ENCODE results near the gene DCANP1.

DCANP1 gene

DNA sequence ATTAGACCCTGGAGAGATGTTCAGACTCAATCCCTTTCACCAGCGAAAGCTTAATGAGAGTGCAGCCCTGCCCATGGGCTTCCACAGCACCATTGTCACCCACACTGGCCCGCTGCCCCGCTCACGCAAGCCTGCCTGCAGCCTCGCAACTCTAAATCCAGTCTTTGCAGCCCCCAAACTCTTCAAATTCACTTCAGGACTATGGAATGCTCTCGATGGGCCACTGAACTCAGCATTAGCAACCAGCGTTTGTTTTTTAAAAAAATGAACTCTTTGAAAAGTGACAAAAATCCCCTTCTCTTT lies 17.1 kb downstream of the DCANP1 start:
- Histone ChIP-seq H3K27ac (ENCODE audit: low read depth, low read length) (no peak overlapping the region), H3K36me3 (ENCODE audit: insufficient read depth, low read length) (no peaks in the 10 kb centered on the region), H3K4me1 (ENCODE audit: control insufficient read depth, insufficient read depth, low read length, unreplicated experiment) (peaks cover 8% of the 10 kb centered on the region), H3K27me3 (ENCODE audit: insufficient read depth, low read length) (no peaks in the 10 kb centered on the region), H3K79me2 (ENCODE audit: control insufficient read depth, insufficient read depth, low read length, unreplicated experiment) (no peaks in the 10 kb centered on the region), H2AFZ (ENCODE audit: low read length, unreplicated experiment) (no peak overlapping the region), H3K4me3 (ENCODE audit: low read depth, low read length) (no peak overlapping the region)

DNA sequence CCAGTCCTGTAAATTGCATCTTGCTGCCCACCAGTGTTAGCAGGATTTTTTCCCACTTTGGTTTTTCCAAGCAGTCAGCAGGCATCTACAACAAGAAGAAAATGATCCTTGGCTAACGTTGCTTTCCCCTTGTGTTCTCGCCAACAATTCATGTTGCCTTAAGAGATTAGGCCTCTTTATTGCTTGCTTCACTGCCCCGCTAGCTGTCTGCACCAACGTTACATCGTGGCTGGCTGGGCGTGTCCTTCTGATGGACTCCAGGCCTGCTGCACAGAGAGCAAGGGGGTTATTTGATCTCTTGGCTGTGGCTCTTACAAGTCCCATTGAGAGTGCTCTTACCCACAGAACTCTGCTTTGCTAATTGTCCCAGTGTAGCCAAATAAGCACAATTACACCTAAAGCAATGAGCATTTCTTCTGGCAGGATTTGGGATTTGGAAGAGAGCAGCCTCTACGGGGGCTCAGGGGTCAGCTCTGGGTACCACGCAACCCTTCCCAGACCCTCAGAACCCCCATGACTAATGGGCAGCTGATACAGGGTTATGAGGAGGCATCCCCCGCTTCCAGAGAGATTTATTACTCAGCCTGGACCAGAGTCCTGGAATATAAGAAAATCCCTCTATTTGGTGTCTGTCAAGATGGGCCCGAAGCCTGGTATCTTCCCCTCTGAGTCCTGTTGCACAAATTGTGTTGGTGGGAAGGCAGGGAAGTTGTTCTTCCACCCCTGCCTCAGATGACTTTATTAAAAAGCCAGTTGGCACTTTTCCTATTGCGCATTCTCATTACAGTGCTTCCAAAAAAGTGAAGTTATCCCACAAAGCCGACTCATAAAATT lies 17.6 kb downstream of the DCANP1 start:
- Histone ChIP-seq H3K4me3 (ENCODE audit: low read depth, low read length) (no peak overlapping the region), H3K4me1 (ENCODE audit: control insufficient read depth, insufficient read depth, low read length, unreplicated experiment) (peaks cover 8% of the 10 kb centered on the region), H3K27me3 (ENCODE audit: insufficient read depth, low read length) (no peaks in the 10 kb centered on the region), H3K27ac (ENCODE audit: low read depth, low read length) (no peak overlapping the region), H2AFZ (ENCODE audit: low read length, unreplicated experiment) (no peak overlapping the region), H3K36me3 (ENCODE audit: insufficient read depth, low read length) (no peaks in the 10 kb centered on the region), H3K79me2 (ENCODE audit: control insufficient read depth, insufficient read depth, low read length, unreplicated experiment) (no peaks in the 10 kb centered on the region)

DNA sequence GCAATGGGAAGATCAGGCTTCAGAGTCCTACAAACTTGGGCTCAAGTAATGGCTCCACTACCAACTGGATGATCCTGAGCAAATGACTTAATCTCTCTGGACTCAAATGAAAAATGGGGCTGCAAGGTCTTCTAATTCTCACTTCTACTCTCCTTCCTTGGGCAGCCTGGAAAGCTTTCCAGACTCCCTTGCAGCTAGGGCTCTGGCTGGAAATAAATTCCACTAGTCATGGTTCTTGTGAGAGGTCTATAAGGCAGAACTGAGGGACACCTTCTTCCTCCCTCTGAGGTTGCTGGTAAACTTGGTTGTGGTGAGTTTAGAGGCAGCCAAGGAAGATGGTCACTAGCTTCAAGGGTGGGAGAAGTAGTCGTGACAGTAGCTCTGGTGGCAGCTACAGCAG lies 18.6 kb downstream of the DCANP1 start:
- H3K36me3 ChIP-seq (ENCODE audit: insufficient read depth, low read length) = no peaks in the 10 kb centered on the region
- H3K4me1 ChIP-seq (ENCODE audit: control insufficient read depth, insufficient read depth, low read length, unreplicated experiment) = peaks cover 3% of the 10 kb centered on the region
- H3K27me3 ChIP-seq (ENCODE audit: insufficient read depth, low read length) = no peaks in the 10 kb centered on the region
- H3K79me2 ChIP-seq (ENCODE audit: control insufficient read depth, insufficient read depth, low read length, unreplicated experiment) = no peaks in the 10 kb centered on the region
- H3K4me3 ChIP-seq (ENCODE audit: low read depth, low read length) = no peak overlapping the region
- H2AFZ ChIP-seq (ENCODE audit: low read length, unreplicated experiment) = no peak overlapping the region
- no peak overlapping the region for H3K27ac ChIP-seq (ENCODE audit: low read depth, low read length)

DNA sequence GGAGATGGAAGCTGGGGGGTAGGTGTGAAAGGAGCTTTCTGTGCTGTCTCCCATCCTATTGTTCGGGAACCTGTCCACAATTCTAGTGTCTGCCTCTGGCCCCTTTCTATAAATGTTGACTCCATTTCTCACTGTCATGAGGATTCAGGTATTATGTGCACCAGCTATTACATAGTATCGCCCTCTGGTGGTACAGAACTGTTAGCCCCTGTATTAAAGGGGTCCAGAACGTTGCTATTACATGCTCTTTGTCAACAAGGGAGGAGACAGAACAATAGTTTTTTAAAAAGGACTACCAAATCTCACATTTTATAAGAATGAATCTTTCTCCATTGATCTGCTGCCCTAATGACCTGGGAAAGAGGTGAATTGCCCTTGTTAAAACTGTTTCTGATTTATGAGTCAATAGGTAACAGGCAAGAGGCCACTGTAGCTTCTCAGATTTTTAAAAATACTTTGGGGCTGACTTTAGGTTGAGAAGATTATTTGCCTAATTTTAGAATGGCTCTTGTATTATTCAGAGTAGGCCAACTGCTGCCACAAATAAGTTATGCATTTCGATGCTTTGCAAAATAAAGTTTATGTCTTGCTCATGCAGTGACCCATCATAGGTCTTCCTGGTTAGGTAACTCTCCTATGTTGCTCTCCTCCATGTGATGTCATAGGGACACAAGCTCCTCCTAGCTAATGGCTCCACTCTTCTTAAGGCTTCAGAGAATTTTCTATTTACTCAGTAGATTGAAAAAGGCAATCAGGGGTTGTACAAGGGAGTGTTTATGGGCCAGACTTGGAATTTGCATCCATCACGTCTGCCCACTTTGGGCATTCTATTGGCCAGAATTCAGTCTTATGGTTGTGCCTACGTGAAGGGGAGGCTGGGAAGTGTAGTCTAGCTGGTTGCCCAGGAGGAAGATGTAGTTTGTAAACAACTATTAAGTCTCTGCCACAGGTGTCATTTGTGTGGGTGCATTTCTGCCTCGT lies 20.8 kb downstream of the DCANP1 start:
- Histone ChIP-seq H3K36me3 (ENCODE audit: insufficient read depth, low read length) (no peaks in the 10 kb centered on the region), H3K27me3 (ENCODE audit: insufficient read depth, low read length) (no peaks in the 10 kb centered on the region), H3K79me2 (ENCODE audit: control insufficient read depth, insufficient read depth, low read length, unreplicated experiment) (no peaks in the 10 kb centered on the region), H3K4me1 (ENCODE audit: control insufficient read depth, insufficient read depth, low read length, unreplicated experiment) (no peaks in the 10 kb centered on the region), H3K27ac (ENCODE audit: low read depth, low read length) (no peak overlapping the region), H2AFZ (ENCODE audit: low read length, unreplicated experiment) (no peak overlapping the region), H3K4me3 (ENCODE audit: low read depth, low read length) (no peak overlapping the region)

DNA sequence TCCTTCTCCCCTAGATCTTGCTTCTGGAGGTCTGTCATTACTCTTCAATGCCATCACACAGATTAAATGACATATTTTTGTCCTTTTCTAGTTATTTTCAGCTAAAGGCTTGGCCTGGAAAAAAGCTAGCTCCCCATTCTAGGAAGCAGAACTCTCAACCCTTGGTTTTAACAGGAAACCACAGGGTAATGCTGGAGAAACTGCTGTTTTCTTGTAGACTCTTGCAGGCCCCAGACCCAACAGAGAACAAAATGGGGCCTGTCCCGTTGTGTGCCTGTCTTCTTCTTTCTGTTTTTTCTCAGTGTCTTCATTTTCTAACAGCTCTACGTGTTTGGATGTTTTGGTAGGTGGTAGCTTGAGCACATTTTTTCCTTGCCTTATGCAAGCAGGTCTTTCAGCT lies 21.5 kb downstream of the DCANP1 start:
- H3K4me3 ChIP-seq (ENCODE audit: low read depth, low read length) = no peak overlapping the region
- H3K79me2 ChIP-seq (ENCODE audit: control insufficient read depth, insufficient read depth, low read length, unreplicated experiment) = no peaks in the 10 kb centered on the region
- no peaks in the 10 kb centered on the region for H3K36me3 ChIP-seq (ENCODE audit: insufficient read depth, low read length)
- no peak overlapping the region for H2AFZ ChIP-seq (ENCODE audit: low read length, unreplicated experiment)
- H3K27ac ChIP-seq (ENCODE audit: low read depth, low read length) = no peak overlapping the region
- H3K27me3 ChIP-seq (ENCODE audit: insufficient read depth, low read length) = peaks cover under 1% of the 10 kb centered on the region; the same call in 1 of the 2 replicates
- no peaks in the 10 kb centered on the region for H3K4me1 ChIP-seq (ENCODE audit: control insufficient read depth, insufficient read depth, low read length, unreplicated experiment)

DNA sequence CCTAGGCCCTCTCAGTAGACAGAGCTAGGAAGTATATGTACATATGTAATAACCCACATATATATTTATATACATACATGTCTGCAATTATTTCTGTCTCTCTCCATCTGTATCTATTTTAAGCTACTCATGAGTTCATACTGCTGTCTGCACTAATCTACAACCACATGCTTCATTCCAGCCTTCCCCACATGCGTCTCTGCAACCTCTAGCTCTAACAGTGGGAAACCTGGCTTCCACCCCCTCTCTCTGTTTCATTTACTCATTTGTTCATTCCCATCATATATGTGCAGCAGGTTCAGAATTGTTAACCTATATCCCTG lies 23.3 kb downstream of the DCANP1 start:
- Histone ChIP-seq H3K4me3 (ENCODE audit: low read depth, low read length) (no peak overlapping the region), H3K36me3 (ENCODE audit: insufficient read depth, low read length) (no peaks in the 10 kb centered on the region), H3K4me1 (ENCODE audit: control insufficient read depth, insufficient read depth, low read length, unreplicated experiment) (no peaks in the 10 kb centered on the region), H2AFZ (ENCODE audit: low read length, unreplicated experiment) (no peak overlapping the region), H3K79me2 (ENCODE audit: control insufficient read depth, insufficient read depth, low read length, unreplicated experiment) (no peaks in the 10 kb centered on the region), H3K27me3 (ENCODE audit: insufficient read depth, low read length) (peaks cover 8% of the 10 kb centered on the region; the same call in 1 of the 2 replicates), H3K27ac (ENCODE audit: low read depth, low read length) (no peak overlapping the region)

DNA sequence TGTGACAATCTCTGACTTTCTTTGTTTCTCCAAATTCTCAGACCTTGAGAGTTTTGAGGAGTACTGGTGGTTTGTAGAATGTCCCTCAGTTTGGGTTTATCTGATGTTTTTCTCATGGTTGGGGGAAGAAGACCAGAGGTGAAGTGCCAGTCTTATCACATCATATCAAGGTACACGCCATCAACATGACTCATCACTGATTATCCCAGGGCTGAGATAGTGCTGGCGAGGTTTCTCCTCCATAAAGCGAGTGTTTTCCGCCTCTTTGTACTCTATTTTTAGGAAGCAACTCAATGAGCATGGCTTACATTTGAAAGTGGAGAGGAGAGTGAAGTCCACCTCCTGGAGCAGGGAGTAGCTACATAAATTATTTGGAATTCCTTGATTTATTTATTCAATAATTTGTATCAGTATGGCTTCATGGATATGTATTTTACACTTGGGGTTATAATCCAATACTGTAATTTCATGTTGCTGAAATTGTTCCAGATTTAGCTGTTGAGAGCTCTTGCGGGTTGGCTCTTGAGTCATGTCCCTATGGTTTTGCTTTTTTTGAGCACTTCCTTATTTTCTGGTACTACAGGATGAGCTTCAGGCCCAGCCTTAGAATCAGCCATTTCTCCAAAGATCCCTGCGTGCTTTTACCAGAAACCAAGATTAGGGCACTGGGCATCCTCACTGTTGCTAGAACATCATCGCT lies 23.9 kb downstream of the DCANP1 start:
- H3K79me2 ChIP-seq (ENCODE audit: control insufficient read depth, insufficient read depth, low read length, unreplicated experiment) = no peaks in the 10 kb centered on the region
- H3K4me3 ChIP-seq (ENCODE audit: low read depth, low read length) = no peak overlapping the region
- peaks cover 11% of the 10 kb centered on the region; the same call in 1 of the 2 replicates for H3K27me3 ChIP-seq (ENCODE audit: insufficient read depth, low read length)
- H3K4me1 ChIP-seq (ENCODE audit: control insufficient read depth, insufficient read depth, low read length, unreplicated experiment) = no peaks in the 10 kb centered on the region
- H3K36me3 ChIP-seq (ENCODE audit: insufficient read depth, low read length) = no peaks in the 10 kb centered on the region
- H3K27ac ChIP-seq (ENCODE audit: low read depth, low read length) = no peak overlapping the region
- H2AFZ ChIP-seq (ENCODE audit: low read length, unreplicated experiment) = no peak overlapping the region

DNA sequence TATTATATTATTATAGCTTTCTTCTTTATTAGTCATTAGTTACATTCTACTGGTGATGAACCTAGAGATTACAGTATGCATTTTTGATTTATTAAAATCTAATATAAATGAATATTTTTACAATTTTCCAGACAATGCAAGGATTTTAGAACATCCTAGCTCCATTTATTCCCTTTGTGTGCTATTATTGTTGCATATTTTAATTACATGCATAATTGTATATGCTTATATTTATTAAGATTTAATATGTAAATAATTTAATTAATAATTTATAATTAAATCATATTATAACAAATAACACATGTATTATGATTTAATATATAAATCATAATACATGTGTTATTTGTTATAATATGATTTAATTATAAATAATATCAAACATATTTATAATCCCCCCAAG lies 24.7 kb downstream of the DCANP1 start:
- H2AFZ ChIP-seq (ENCODE audit: low read length, unreplicated experiment) = no peak overlapping the region
- no peaks in the 10 kb centered on the region for H3K79me2 ChIP-seq (ENCODE audit: control insufficient read depth, insufficient read depth, low read length, unreplicated experiment)
- H3K4me1 ChIP-seq (ENCODE audit: control insufficient read depth, insufficient read depth, low read length, unreplicated experiment) = no peaks in the 10 kb centered on the region
- no peak overlapping the region for H3K4me3 ChIP-seq (ENCODE audit: low read depth, low read length)
- no peak overlapping the region for H3K27ac ChIP-seq (ENCODE audit: low read depth, low read length)
- no peaks in the 10 kb centered on the region for H3K36me3 ChIP-seq (ENCODE audit: insufficient read depth, low read length)
- peaks cover 13% of the 10 kb centered on the region; the same call in 1 of the 2 replicates for H3K27me3 ChIP-seq (ENCODE audit: insufficient read depth, low read length)

DNA sequence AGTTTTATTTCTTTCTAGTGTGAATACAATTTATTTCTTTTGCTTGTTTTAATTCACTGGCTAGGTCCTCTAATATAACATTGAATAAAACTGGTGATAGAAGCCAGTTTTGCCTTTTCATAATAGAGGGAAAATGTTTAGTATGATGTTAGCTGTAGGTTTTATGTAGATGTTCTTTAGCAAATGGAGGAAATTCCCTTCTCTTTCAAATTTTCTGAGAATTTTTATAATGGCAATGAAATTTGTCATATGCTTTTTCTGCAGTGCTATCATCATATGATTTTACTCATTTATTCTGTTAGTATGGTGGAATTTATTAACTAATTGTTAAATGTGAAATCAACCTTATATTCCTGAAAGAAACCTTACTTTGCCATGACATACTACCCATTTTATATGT lies 30.1 kb downstream of the DCANP1 start:
- Histone ChIP-seq H3K4me1 (ENCODE audit: control insufficient read depth, insufficient read depth, low read length, unreplicated experiment) (no peaks in the 10 kb centered on the region), H3K36me3 (ENCODE audit: insufficient read depth, low read length) (no peaks in the 10 kb centered on the region), H3K4me3 (ENCODE audit: low read depth, low read length) (no peak overlapping the region), H3K79me2 (ENCODE audit: control insufficient read depth, insufficient read depth, low read length, unreplicated experiment) (no peaks in the 10 kb centered on the region), H3K27ac (ENCODE audit: low read depth, low read length) (no peak overlapping the region), H2AFZ (ENCODE audit: low read length, unreplicated experiment) (no peak overlapping the region), H3K27me3 (ENCODE audit: insufficient read depth, low read length) (peaks cover 17% of the 10 kb centered on the region)

DNA sequence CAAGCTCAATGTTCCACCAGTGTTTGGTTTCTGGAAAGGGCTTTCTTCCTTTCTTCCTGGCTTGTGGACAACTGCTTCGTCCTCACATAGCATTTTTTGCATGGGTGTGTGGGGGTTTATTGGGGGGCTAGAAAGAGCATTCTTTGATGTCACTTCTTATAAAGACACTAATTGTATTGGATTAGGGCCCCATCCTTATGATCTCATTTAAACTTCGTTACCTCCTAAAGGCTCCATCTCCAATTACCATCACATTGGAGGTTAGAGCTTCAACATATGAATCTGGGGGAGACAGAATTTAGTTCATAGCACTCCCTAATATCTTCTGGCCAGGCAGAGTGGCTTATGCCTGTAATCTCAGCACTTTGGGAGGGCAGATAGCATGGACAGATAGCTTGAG lies 42.1 kb downstream of the DCANP1 start:
- Histone ChIP-seq H3K27me3 (ENCODE audit: insufficient read depth, low read length) (no peaks in the 10 kb centered on the region), H3K79me2 (ENCODE audit: control insufficient read depth, insufficient read depth, low read length, unreplicated experiment) (no peaks in the 10 kb centered on the region), H2AFZ (ENCODE audit: low read length, unreplicated experiment) (no peak overlapping the region), H3K27ac (ENCODE audit: low read depth, low read length) (no peak overlapping the region), H3K36me3 (ENCODE audit: insufficient read depth, low read length) (no peaks in the 10 kb centered on the region), H3K4me1 (ENCODE audit: control insufficient read depth, insufficient read depth, low read length, unreplicated experiment) (peaks cover 1% of the 10 kb centered on the region), H3K4me3 (ENCODE audit: low read depth, low read length) (no peak overlapping the region)

Data from ACC112 (cell line).